Peyer's patch (tissue), 4 donors: ENCODE results near the gene P2RY2.

Experiments used
- POLR2A ChIP-seq, 2 donors: fragments of 450-650 bp; IDR thresholded peaks; one replicate each; pipeline ENCODE4 v1.5.1; 2017; ENCODE audit warnings: antibody characterized with exemption in 2 of 2, mild to moderate bottlenecking in 2 of 2, moderate library complexity in 2 of 2
- TF ChIP-seq, protein P1 (sequence below), 6 experiments: fragments of 450-650 bp in 4 of 6; fragments of 200-600 bp in 2 of 6; sonication (generic) in 1 of 6; IDR thresholded peaks; one replicate each; pipeline ENCODE4 v1.5.1; 2017 to 2019; ENCODE audit warnings: antibody characterized with exemption in 6 of 6, mild to moderate bottlenecking in 3 of 6, moderate library complexity in 1 of 6

DNA sequence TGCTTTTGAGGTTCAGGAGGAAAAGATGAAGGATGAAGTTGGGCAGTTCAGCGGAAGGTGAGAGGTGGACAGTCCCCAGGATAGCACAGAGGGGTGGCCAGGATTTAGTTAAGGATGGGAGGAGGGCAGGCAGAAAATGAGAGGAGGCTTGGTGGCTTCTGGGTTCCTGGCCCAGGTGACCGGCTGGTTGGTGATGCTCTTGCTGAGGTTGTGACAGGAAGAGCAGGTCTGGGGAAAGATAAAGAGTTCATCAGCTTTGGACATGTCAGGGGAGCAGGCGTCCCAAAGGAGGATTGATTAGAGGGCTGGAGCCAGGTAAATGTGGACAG, 27.6 kb upstream of the P2RY2 start:
- TF ChIP-seq POLR2A (IDR thresholded peaks at IDR 0.05), result no peak
- TF ChIP-seq, protein P1, sequence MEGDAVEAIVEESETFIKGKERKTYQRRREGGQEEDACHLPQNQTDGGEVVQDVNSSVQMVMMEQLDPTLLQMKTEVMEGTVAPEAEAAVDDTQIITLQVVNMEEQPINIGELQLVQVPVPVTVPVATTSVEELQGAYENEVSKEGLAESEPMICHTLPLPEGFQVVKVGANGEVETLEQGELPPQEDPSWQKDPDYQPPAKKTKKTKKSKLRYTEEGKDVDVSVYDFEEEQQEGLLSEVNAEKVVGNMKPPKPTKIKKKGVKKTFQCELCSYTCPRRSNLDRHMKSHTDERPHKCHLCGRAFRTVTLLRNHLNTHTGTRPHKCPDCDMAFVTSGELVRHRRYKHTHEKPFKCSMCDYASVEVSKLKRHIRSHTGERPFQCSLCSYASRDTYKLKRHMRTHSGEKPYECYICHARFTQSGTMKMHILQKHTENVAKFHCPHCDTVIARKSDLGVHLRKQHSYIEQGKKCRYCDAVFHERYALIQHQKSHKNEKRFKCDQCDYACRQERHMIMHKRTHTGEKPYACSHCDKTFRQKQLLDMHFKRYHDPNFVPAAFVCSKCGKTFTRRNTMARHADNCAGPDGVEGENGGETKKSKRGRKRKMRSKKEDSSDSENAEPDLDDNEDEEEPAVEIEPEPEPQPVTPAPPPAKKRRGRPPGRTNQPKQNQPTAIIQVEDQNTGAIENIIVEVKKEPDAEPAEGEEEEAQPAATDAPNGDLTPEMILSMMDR (IDR thresholded peaks at IDR 0.05), result no peak
